A673 (cell line): Measurements from ENCODE around the gene BRI3BP. TPM values are rescaled to one million over a fixed set of nuclear protein-coding genes. Genes with fewer than 3 reads are reported as not detected.

Experiments
- BruUV-seq: library from RNA; stranded (reverse); fragments of 400-500 nt; replicated peaks from 2 replicates; lab custom pipeline; 2021; lab: Mats Ljungman, UMichigan
- CTCF ChIA-PET: fragments of 300-600 bp; sonication (Branson Sonifier 250); formaldehyde crosslinking; loops from one replicate; lab custom pipeline; 2022; ENCODE audit warnings: antibody characterized with exemption; lab: Charles Lee
- POLR2A ChIA-PET: fragments of 300-600 bp; sonication (Branson Sonifier 250); formaldehyde crosslinking; loops from one replicate; lab custom pipeline; 2022; ENCODE audit warnings: antibody characterized with exemption; ENCODE audit not compliant: low non-redundant PET; lab: Charles Lee
- DNase-seq: peaks from one replicate; pipeline ENCODE4 v3.0.0-alpha.2; 2015; ENCODE audit warnings: low spot score
- H3K27ac ChIP-seq: fragments of 200-600 bp; sonication (generic); 2 replicates; pipeline ENCODE4 v1.5.1; 2016; ENCODE audit warnings: mixed run types, low read depth, mild to moderate bottlenecking, mixed read lengths, antibody characterized with exemption, low read length; ENCODE audit not compliant: poor library complexity, severe bottlenecking
- H3K27me3 ChIP-seq: fragments of 200-600 bp; sonication (generic); replicated peaks from 2 replicates; pipeline ENCODE4 v1.6.1; 2017; ENCODE audit warnings: mixed run types, low read depth, mild to moderate bottlenecking, mixed read lengths, antibody characterized with exemption, low read length; ENCODE audit not compliant: insufficient read depth, poor library complexity
- H3K36me3 ChIP-seq: fragments of 200-600 bp; sonication (generic); 2 replicates; pipeline ENCODE4 v1.6.1; 2016; ENCODE audit warnings: mixed run types, mild to moderate bottlenecking, mixed read lengths, antibody characterized with exemption, low read length; ENCODE audit not compliant: insufficient read depth, poor library complexity, severe bottlenecking
- H3K4me1 ChIP-seq: fragments of 200-600 bp; sonication (generic); 2 replicates; pipeline ENCODE4 v1.6.1; 2017; ENCODE audit warnings: mixed run types, mild to moderate bottlenecking, mixed read lengths, antibody characterized with exemption, low read length; ENCODE audit not compliant: insufficient read depth, poor library complexity, severe bottlenecking
- H3K4me3 ChIP-seq: fragments of 200-600 bp; sonication (generic); 2 replicates; pipeline ENCODE4 v1.5.1; 2016; ENCODE audit warnings: low read depth, mixed run types, mild to moderate bottlenecking, mixed read lengths, low read length; ENCODE audit not compliant: poor library complexity, severe bottlenecking
- H3K9me3 ChIP-seq: fragments of 200-600 bp; sonication (generic); 2 replicates; pipeline ENCODE4 v1.6.1; 2016; ENCODE audit warnings: mixed run types, low read depth, mild to moderate bottlenecking, mixed read lengths, antibody characterized with exemption, low read length; ENCODE audit not compliant: poor library complexity, severe bottlenecking
- CTCF ChIP-seq: fragments of 300-800, 200-600 bp; sonication (generic); conservative IDR thresholded peaks from 2 replicates; pipeline ENCODE4 v1.5.1; 2017; ENCODE audit warnings: low read depth, mild to moderate bottlenecking, antibody characterized with exemption, low read length, moderate library complexity, mixed read lengths
- EZH2 ChIP-seq: fragments of 200-600 bp; sonication (generic); IDR thresholded peaks from 2 replicates; pipeline ENCODE4 v1.6.1; 2017; ENCODE audit warnings: borderline replicate concordance, low read depth, mild to moderate bottlenecking, mixed read lengths, antibody characterized with exemption, low read length; ENCODE audit not compliant: poor library complexity, severe bottlenecking
- intact Hi-C: fragments of 100-400 bp; cut with micrococcal nuclease; formaldehyde crosslinking; loops from one replicate; pipeline ENCODE4 v1.10.0; 2022; ENCODE audit not compliant: unreplicated experiment
- total RNA-seq: library from RNA; stranded (reverse); gene quantifications from 2 replicates; pipeline ENCODE4 v1.2.3, GENCODE V29; 2021

BRI3BP gene
- total RNA-seq, 1 experiment from 2014 or later, result 26.0 TPM

GRCh38 chr12:124954771-124955170 lies 38.7 kb upstream of the BRI3BP start:
- no peaks in the 10 kb centered on the region for H3K9me3 ChIP-seq
- no TSS peak for BruUV-seq
- peaks cover 21% of the 10 kb centered on the region for H3K36me3 ChIP-seq
- ChIA-PET CTCF (no interaction called here), POLR2A (no interaction called here)
- DNase-seq, result no peak
- intact Hi-C loops, result no loop called here
- H3K4me3 ChIP-seq, result no peak overlapping the region
- H3K27me3 ChIP-seq, result no peaks in the 10 kb centered on the region
- H3K4me1 ChIP-seq, result no peaks in the 10 kb centered on the region
- H3K27ac ChIP-seq, result no peak overlapping the region
- TF ChIP-seq CTCF (no peak), EZH2 (no peak)

- POLR2A ChIA-PET, result no interaction called here
- intact Hi-C loops, result no loop called here
- no peaks in the 10 kb centered on the region for H3K27me3 ChIP-seq
- TF ChIP-seq CTCF, result no peak
- no peaks in the 10 kb centered on the region for H3K4me1 ChIP-seq
- CTCF ChIA-PET, result no interaction called here
- H3K4me3 ChIP-seq, result no peak overlapping the region
- no TSS peak for BruUV-seq
- H3K9me3 ChIP-seq, result no peaks in the 10 kb centered on the region
- no peak for DNase-seq
- peaks cover 26% of the 10 kb centered on the region for H3K36me3 ChIP-seq
- H3K27ac ChIP-seq, result no peak overlapping the region
These were observed 36.9 kb upstream of the BRI3BP start for GRCh38 chr12:124956571-124956970.

DNA sequence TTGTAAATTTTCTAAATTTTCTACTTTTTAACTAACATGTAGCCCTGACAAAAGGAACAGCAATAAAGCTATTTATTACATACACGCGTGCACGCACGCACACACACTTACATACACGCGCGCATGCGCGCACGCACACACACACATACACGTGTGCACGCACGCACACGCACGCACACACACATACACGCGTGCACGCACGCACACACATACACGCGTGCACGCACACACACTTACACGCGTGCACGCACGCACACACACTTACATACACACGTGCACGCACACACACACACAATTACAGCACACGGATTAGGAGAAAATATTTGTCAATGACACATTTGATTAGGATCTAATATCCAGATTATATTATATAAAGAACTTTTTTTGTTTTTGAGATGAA lies 32.4 kb upstream of the BRI3BP start:
- peaks cover 31% of the 10 kb centered on the region for H3K36me3 ChIP-seq
- BruUV-seq, result no TSS peak
- no peak for TF ChIP-seq CTCF
- TF ChIP-seq EZH2, result no peak
- H3K4me1 ChIP-seq, result no peaks in the 10 kb centered on the region
- CTCF ChIA-PET, result no interaction called here
- H3K9me3 ChIP-seq, result no peaks in the 10 kb centered on the region
- no peak overlapping the region for H3K4me3 ChIP-seq
- no peaks in the 10 kb centered on the region for H3K27me3 ChIP-seq
- POLR2A ChIA-PET, result no interaction called here
- no peak for DNase-seq
- intact Hi-C loops, result no loop called here
- H3K27ac ChIP-seq, result no peak overlapping the region
